Activated naive CD4-positive, alpha-beta T cell (primary cell): ENCODE measurements around the gene MRGPRD.

Source experiments
- DNase-seq, 4 experiments: peaks; one replicate each; lab custom pipeline; 2025; lab: John Stamatoyannopoulos, UW

Gene MRGPRD

GRCh38 chr11:68980776-68981065 is at the start of gene MRGPRD:
TSS of gene MRGPRD (minus strand) at chr11:68980986. CDS start at chr11:68980986, 0 bp downstream.
- DNase-seq: no peak

GRCh38 chr11:69030301-69030700 is 49.5 kb upstream of the MRGPRD start:
- no peak for DNase-seq

GRCh38 chr11:69027704-69028372 is 47.1 kb upstream of the MRGPRD start:
- no peak for DNase-seq

GRCh38 chr11:69024509-69024908 is 43.7 kb upstream of the MRGPRD start:
- no peak for DNase-seq

- DNase-seq: no peak
Observed at GRCh38 chr11:69022260-69022659, 41.5 kb upstream of the MRGPRD start.

- DNase-seq: no peak
Observed at GRCh38 chr11:69018924-69019323, 38.1 kb upstream of the MRGPRD start.

GRCh38 chr11:69017951-69018350 is 37.2 kb upstream of the MRGPRD start:
- no peak for DNase-seq

GRCh38 chr11:69014898-69015549 is 34.2 kb upstream of the MRGPRD start:
- no peak for DNase-seq

- DNase-seq: no peak
Observed at GRCh38 chr11:69014084-69014851, 33.5 kb upstream of the MRGPRD start.

- DNase-seq: no peak
Observed at GRCh38 chr11:69013009-69013951, 32.5 kb upstream of the MRGPRD start, which contains the start of gene MRGPRF. TSS of gene MRGPRF (minus strand) at chr11:69013246. CDS start at chr11:69009901, 3,345 bp downstream.

GRCh38 chr11:69012092-69013008 is 31.6 kb upstream of the MRGPRD start:
- no peak for DNase-seq

- DNase-seq: no peak
Observed at GRCh38 chr11:69011624-69012091, 30.9 kb upstream of the MRGPRD start.

- no peak for DNase-seq
Observed at GRCh38 chr11:69010964-69011623, 30.3 kb upstream of the MRGPRD start.

GRCh38 chr11:69010361-69010891 is 29.6 kb upstream of the MRGPRD start:
- DNase-seq: no peak

GRCh38 chr11:69009441-69010211 is 28.8 kb upstream of the MRGPRD start:
- DNase-seq: no peak

- no peak for DNase-seq
Observed at GRCh38 chr11:69008737-69009440, 28.1 kb upstream of the MRGPRD start.

GRCh38 chr11:69007975-69008381 is 27.2 kb upstream of the MRGPRD start:
- DNase-seq: no peak

- no peak for DNase-seq
Observed at GRCh38 chr11:69006816-69007215, 26.0 kb upstream of the MRGPRD start.
